Kidney (tissue), 22 donors: ENCODE results near the gene RAG2. TPM values are rescaled to one million over a fixed set of nuclear protein-coding genes. Genes with fewer than 3 reads are reported as not detected.

Source experiments
- DNase-seq, 5 donors: peaks; one replicate each; pipeline ENCODE4 v3.0.0-alpha.2; 2013 to 2020
- FAIRE-seq: peaks from 2 replicates; lab custom pipeline; 2012; peaks lifted over from hg19 to GRCh38; lab: Jason Lieb, UNC
- H3K27ac ChIP-seq, 2 donors: one replicate each; pipeline ENCODE4 v1.7.0; 2013; ENCODE audit warnings: low read depth in 2 of 2, low read length in 2 of 2, inconsistent platforms in 1 of 2
- H3K27me3 ChIP-seq: one replicate; pipeline ENCODE4 v1.7.1; 2013; ENCODE audit warnings: low read length, inconsistent platforms; ENCODE audit not compliant: control insufficient read depth, insufficient read depth
- H3K36me3 ChIP-seq, 3 donors: one replicate each; pipeline versions ENCODE4 v1.7.0 to v1.7.1; 2013; ENCODE audit warnings: low read length in 3 of 3, control low read depth in 1 of 3, inconsistent platforms in 1 of 3; ENCODE audit not compliant: insufficient read depth in 3 of 3, control insufficient read depth in 2 of 3
- H3K4me1 ChIP-seq, 3 donors: one replicate each; pipeline versions ENCODE4 v1.7.0 to v1.7.1; 2013; ENCODE audit warnings: low read length in 3 of 3, inconsistent platforms in 1 of 3, low read depth in 1 of 3; ENCODE audit not compliant: control insufficient read depth in 2 of 3, insufficient read depth in 2 of 3
- H3K4me3 ChIP-seq, 3 donors: one replicate each; pipeline versions ENCODE4 v1.7.0 to v1.8.1; 2013; ENCODE audit warnings: low read length in 3 of 3, control low read depth in 1 of 3, inconsistent platforms in 1 of 3
- H3K9ac ChIP-seq, 3 donors: one replicate each; pipeline versions ENCODE4 v1.7.0 to v1.7.1; 2013; ENCODE audit warnings: low read length in 3 of 3, control low read depth in 1 of 3, inconsistent platforms in 1 of 3
- H3K9me3 ChIP-seq, 3 donors: one replicate each; pipeline versions ENCODE4 v1.7.0 to v1.7.1; 2013; ENCODE audit warnings: low read length in 3 of 3, control low read depth in 1 of 3, inconsistent platforms in 1 of 3; ENCODE audit not compliant: control insufficient read depth in 2 of 3, insufficient read depth in 1 of 3
- CTCF ChIP-seq: IDR thresholded peaks from 3 replicates; pipeline ENCODE4 v1.5.1; 2012; ENCODE audit warnings: mild to moderate bottlenecking, moderate library complexity, borderline replicate concordance; ENCODE audit not compliant: insufficient read depth; ENCODE audit errors: extremely low read depth
- intact Hi-C: fragments of 100-400 bp; cut with DNase I; formaldehyde crosslinking; loops from one replicate; pipeline ENCODE4 v1.11.1; 2022
- long read RNA-seq, 10 donors: library from polyadenylated mRNA in 1 of 10; unstranded in 1 of 10; transcript quantifications; one replicate each; pipeline ENCODE4 v2.0.0 and lab custom pipeline, GENCODE V29; 2021 to 2026
- polyA plus RNA-seq: library from polyadenylated mRNA; stranded (reverse); fragments of 350-450 nt; fragmentation: Illumina TruSeq; extraction: RNeasy Lipid Tissue Mini Kit (QIAGEN cat#74804); gene quantifications from one replicate; pipeline ENCODE4 v1.2.3, GENCODE V29; 2014; ENCODE audit warnings: low read depth, low replicate concordance; ENCODE audit not compliant: insufficient read depth
- total RNA-seq: library from RNA; stranded (reverse); fragmentation: NEBNext Ultra II Directional; extraction: Animal tissue kit (Norgen Biotek cat#: 25700); gene quantifications from one replicate; pipeline ENCODE4 v1.2.1, GENCODE V29; 2021
- donor health status: control.
- donor health status: control.
- donor health status: control.
- donor health status: control.
- donor health status: control.
- donor health status: DM: yes; HTN: yes; CAD: no.
- donor health status: Normal renal cell carcinoma (clear cell type).

RAG2 gene
- total RNA-seq: not detected
- not detected for polyA plus RNA-seq
- long read RNA-seq, donor 1: 0 reads
- long read RNA-seq, donor 2: 0 reads
- long read RNA-seq, donor 3: 0 reads
- long read RNA-seq, donor 4: 0 reads
- long read RNA-seq, donor 5: 0 reads
- long read RNA-seq, donor 6: 0 reads
- long read RNA-seq, donor 7: 0 reads
- long read RNA-seq, donor 8, partial matches to known transcripts: 0 of 1 reads
- long read RNA-seq, donor 8, other reads (novel, unspliced or antisense): 0 of 1 reads
- long read RNA-seq, donor 9: 0 reads
- long read RNA-seq, donor 10: 0 reads

GRCh38 chr11:36598051-36598450 lies at the start of gene RAG2:
RAG2 (minus strand) TSS chr11:36598236; CDS start chr11:36594168, 4,068 bp downstream.
- H3K36me3 ChIP-seq: no peaks in the 10 kb centered on the region
- intact Hi-C loops: no loop called here
- no peak for FAIRE-seq

DNA sequence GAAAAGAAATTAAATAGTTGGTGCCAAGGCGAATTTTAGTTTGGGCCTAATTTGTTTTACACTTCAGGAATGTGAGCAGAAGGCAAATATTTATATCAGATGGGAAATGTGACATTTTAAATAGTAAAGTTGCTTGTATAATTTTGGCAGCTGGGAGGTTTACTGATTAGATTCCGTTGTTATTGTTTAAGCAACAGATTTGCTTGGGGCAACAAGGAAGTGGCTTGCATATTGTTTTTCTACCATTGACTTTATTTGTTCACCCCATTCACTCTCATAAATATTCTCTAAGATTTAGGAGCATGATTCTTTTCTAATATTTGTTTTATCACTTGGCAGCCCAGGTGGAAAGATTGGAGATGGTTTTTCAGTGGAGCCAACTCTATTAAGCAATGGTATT lies 40.5 kb upstream of the RAG2 start:
- Histone ChIP-seq H3K36me3 (peaks cover 0 to 3% (median 0%) of the 10 kb centered on the region in 3 donors), H3K9ac (no peak overlapping the region), H3K9me3 (no peaks in the 10 kb centered on the region), H3K4me3 (no peak overlapping the region), H3K27ac (no peak overlapping the region), H3K4me1 (no peaks in the 10 kb centered on the region), H3K27me3 (no peaks in the 10 kb centered on the region)
- no peak for FAIRE-seq
- TF ChIP-seq CTCF: no peak
- no peak for DNase-seq
- intact Hi-C loops: no loop called here

More at GRCh38 chr11:36598051-36598450, at the start of gene RAG2:
- Histone ChIP-seq H3K27ac (no peak within 1 kb of the TSS), H3K9me3 (no peaks in the 10 kb centered on the region), H3K4me3 (no peak within 1 kb of the TSS), H3K4me1 (peaks cover 0 to 5% (median 3%) of the 10 kb centered on the region in 3 donors), H3K9ac (no peak within 1 kb of the TSS), H3K27me3 (no peaks in the 10 kb centered on the region)
- no peak for TF ChIP-seq CTCF
- no peak for DNase-seq

GRCh38 chr11:36635066-36635862 lies 37.2 kb upstream of the RAG2 start:
- Histone ChIP-seq H3K9me3 (no peaks in the 10 kb centered on the region), H3K27ac (no peak overlapping the region), H3K9ac (no peak overlapping the region), H3K36me3 (peaks cover 0 to 3% (median 0%) of the 10 kb centered on the region in 3 donors), H3K27me3 (no peaks in the 10 kb centered on the region), H3K4me1 (no peaks in the 10 kb centered on the region), H3K4me3 (no peak overlapping the region)
- intact Hi-C loops: no loop called here
- FAIRE-seq (no peak), DNase-seq (no peak)
- TF ChIP-seq CTCF: no peak
